Fibroblast of villous mesenchyme (primary cell): ENCODE data around the gene GARIN5B. TPM values are rescaled to one million over a fixed set of nuclear protein-coding genes. Genes with fewer than 3 reads are reported as not detected.

Source experiments
- DNase-seq: peaks from one replicate; pipeline ENCODE4 v3.0.0-alpha.2; 2010; ENCODE audit warnings: low read depth
- H3K4me3 ChIP-seq: 2 replicates; pipeline ENCODE4 v1.5.1; 2011; ENCODE audit warnings: low read depth, mild to moderate bottlenecking, low read length
- total RNA-seq: library from RNA; depleted of rRNA; stranded (reverse); fragments of >200 nt; gene quantifications from 2 replicates; pipeline ENCODE4 v1.2.3, GENCODE V29; 2012
- TF ChIP-seq, protein P1 (sequence below): IDR thresholded peaks from 2 replicates; pipeline ENCODE4 v1.5.1; 2012; ENCODE audit warnings: low read depth, mild to moderate bottlenecking, low read length; ENCODE audit not compliant: insufficient read depth

GARIN5B gene
- total RNA-seq, 1 donor, result not detected

DNA sequence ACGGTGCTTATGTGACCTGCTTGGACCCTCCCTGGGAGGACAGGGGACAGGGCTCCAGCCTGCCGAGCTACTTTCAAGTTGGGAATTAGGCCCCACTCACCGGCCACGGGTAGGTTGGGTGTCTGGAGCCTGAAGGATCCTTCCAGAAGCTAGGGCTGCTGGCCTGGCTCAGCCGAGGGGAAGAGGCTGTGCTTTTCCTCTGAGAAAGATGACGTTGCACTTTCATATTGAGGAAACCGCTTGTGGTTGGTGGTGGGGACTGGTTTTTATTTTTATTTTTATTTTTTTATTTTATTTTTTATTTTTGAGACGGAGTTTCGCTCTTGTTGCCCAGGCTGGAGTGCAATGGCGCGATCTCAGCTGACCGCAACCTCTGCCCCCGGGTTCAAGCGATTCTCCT is 37.9 kb downstream of the GARIN5B start, which contains the start of gene TMEM150B:
TSS of gene TMEM150B (minus strand) at position 170 of the 400 bp plus-strand sequence. CDS start 4,305 bp downstream, outside the sequence.
- no peak for DNase-seq
- TF ChIP-seq, protein P1, sequence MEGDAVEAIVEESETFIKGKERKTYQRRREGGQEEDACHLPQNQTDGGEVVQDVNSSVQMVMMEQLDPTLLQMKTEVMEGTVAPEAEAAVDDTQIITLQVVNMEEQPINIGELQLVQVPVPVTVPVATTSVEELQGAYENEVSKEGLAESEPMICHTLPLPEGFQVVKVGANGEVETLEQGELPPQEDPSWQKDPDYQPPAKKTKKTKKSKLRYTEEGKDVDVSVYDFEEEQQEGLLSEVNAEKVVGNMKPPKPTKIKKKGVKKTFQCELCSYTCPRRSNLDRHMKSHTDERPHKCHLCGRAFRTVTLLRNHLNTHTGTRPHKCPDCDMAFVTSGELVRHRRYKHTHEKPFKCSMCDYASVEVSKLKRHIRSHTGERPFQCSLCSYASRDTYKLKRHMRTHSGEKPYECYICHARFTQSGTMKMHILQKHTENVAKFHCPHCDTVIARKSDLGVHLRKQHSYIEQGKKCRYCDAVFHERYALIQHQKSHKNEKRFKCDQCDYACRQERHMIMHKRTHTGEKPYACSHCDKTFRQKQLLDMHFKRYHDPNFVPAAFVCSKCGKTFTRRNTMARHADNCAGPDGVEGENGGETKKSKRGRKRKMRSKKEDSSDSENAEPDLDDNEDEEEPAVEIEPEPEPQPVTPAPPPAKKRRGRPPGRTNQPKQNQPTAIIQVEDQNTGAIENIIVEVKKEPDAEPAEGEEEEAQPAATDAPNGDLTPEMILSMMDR, result no peak

DNA sequence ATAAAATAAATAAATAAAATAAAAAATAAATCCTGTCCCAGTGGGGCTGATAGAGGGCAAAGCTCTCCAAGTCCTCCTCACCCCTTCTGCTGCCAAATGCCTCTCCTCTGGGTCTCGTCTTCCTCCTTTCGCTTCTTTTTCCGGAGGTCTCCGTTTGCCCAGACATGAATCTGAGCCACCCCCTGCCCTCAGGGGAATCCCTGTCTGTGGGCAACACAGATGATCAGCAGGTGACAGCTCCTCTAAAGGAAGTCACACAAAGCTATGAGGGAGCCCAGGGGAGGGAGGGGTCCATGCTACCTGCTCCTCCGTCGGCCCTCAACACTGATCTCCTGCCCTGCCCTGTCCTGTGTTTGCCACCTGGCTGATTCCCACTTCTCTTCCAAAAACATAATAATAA is 38.4 kb downstream of the GARIN5B start:
- no peak overlapping the region for H3K4me3 ChIP-seq
- TF ChIP-seq, protein P1, result no peak
- no peak for DNase-seq

More for the DNA sequence above, 37.9 kb downstream of the GARIN5B start, which contains the start of gene TMEM150B:
- no peak within 1 kb of the TSS for H3K4me3 ChIP-seq

DNA sequence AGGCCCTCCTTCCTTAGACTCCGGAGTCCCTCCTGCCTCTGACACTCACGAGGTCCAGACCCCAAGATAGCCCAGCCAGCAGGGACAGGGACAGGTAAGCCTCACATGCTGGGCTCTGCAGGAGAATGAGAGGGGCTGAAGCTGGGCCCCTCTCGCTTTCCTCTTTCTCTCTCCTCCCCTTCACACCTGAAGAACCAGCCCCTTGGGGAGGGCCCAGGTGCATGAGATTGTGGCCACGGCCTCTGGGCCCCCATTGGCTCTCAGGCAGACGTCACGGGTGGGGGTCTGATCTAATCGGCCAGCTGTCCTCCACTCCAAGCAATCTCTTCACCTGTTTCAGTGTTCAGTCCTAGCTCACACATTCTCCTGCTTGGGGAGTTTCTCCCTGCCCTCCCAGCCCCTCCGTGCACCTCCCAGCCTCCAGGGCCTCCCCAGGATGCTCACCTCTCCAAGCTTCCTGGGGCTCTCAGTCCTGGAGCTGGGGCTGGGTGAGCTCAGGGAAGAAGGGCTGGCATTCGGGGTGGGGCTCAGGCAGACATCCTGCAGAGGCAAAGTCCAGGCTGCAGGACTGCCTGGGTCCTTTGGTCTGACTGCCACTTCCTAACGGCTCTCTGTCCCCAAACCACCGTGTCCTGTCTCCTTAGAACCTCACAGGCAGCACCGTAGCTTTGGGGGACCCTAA is 40.7 kb downstream of the GARIN5B start:
- TF ChIP-seq, protein P1, result no peak
- H3K4me3 ChIP-seq, result no peak overlapping the region
- no peak for DNase-seq

DNA sequence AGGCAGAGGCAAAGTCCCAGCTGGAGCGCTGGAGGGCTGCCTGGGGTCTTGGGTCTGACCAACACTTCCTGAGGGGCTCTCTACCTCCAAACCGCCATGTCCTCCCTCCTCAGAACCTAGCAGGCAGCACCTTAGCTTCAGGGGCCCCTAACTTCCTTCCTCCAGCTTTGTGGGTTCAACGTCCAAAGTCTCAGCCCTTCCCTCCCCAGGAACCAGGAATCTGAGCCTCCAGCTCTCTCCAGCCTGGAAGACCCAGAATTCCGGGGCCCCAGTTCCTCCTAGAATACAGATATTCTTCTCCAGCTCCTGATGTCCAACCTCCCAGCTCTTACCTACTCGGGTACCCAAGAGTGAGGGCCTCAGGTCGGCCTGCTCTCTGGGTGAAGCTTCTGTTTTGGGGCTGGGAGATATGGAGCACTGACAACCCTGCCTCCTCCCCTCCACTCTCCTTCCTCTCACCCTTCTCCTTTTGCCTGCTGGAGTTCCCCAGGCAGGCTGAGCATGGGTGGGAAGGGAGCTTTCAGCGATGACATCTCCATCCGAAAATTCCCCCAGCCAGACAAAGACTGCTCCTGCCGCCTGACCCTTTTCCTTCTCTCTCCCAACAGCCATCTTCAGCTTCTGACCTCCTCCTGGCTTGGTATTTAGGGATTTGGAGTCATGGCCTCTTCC is 41.5 kb downstream of the GARIN5B start:
- DNase-seq, result no peak
- TF ChIP-seq, protein P1, result no peak

DNA sequence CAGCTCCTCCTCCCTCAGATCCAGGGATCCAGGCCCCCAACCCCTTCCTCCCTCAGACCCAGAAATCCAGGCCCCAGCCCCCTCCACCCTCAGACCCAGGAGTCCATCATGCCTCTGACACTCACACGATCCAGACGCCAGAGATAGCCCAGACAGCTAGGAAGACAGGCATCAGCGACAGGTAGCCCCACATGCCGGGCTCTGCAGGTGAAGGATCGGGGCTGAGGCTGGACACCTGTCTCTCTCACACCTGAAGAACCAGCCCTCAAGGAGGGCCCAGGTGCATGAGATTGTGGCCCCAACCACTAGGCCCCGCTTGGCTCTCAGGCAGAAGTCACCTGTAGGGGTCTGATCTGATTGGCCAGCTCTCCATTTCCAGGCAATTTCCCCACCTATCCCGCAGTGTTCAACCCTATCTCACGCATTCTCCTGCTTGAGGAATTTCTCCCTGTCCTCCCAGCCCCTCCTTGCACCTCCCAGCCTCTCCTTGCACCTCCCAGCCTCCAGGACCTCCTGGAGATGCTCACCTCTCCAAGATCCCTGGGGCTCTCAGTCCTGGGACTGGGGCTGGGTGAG is 42.1 kb downstream of the GARIN5B start:
- no peak overlapping the region for H3K4me3 ChIP-seq
- TF ChIP-seq, protein P1, result no peak
- DNase-seq, result no peak

More for the DNA sequence above, 41.5 kb downstream of the GARIN5B start:
- no peak overlapping the region for H3K4me3 ChIP-seq

DNA sequence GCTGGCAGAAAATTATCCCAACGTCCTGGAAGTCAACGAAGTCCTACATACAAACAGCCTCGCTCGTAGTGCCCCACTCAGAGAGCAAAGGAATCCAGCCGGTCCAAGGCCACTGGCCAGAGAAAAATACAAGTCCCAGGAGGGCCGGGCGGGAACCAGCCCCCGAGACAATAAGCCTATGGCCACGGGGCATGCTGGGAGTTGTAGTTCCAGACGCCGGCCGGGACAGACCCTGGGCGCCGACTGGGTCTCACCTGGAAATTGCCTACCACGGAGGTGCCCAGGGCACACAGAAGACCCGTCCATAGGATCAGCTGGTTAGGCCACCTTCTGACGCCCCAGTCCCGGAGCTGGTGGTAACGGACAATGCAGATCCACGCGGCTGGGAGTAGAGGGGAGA is 43.3 kb downstream of the GARIN5B start:
- peak; percentile 28 for DNase-seq
- TF ChIP-seq, protein P1, result no peak
- H3K4me3 ChIP-seq, result no peak overlapping the region
